ENCODE data around the gene URI1. TPM values are rescaled to one million over a fixed set of nuclear protein-coding genes. Genes with fewer than 3 reads are reported as not detected.

Gene URI1
- total RNA-seq, 1 experiment from 2014 or later: 31.0 TPM

GRCh38 chr19:30052122-30053075 lies 110.4 kb downstream of the URI1 start:
- intact Hi-C loops (cut with micrococcal nuclease): no loop called here
- H3K27me3 ChIP-seq (ENCODE audit: low read length): no peaks in the 10 kb centered on the region
- no peak overlapping the region for H2AFZ ChIP-seq (ENCODE audit: low read length)
- no peaks in the 10 kb centered on the region for H3F3A ChIP-seq (ENCODE audit: low read length, unreplicated experiment)
- H3K9me3 ChIP-seq (ENCODE audit: low read length): no peaks in the 10 kb centered on the region
- no peak for TF ChIP-seq CTCF (conservative IDR thresholded peaks at IDR 0.05; ENCODE audit: low read depth, low read length)
- H3K9ac ChIP-seq (ENCODE audit: low read length): no peak overlapping the region
- H3K9me2 ChIP-seq (replicated peaks; ENCODE audit: low read length): no peaks in the 10 kb centered on the region
- no peaks in the 10 kb centered on the region for H4K20me1 ChIP-seq (ENCODE audit: low read length)
- H3K4me1 ChIP-seq (ENCODE audit: insufficient read depth, low read length): no peaks in the 10 kb centered on the region
- ChIA-PET CTCF (no interaction called here), POLR2A (ENCODE audit: unreplicated experiment) (no interaction called here)
- H3K36me3 ChIP-seq (ENCODE audit: low read depth, low read length): no peaks in the 10 kb centered on the region
- ATAC-seq (no peak), DNase-seq (no peak)
- H3K4me3 ChIP-seq (ENCODE audit: low read length): no peak overlapping the region
- no peak overlapping the region for H3K4me2 ChIP-seq (ENCODE audit: low read length)
- BruUV-seq (replicated peaks): no TSS peak
- no peak overlapping the region for H3K27ac ChIP-seq (ENCODE audit: low read length)
- H3K79me2 ChIP-seq (ENCODE audit: low read length): no peaks in the 10 kb centered on the region

- H3K9me2 ChIP-seq (replicated peaks; ENCODE audit: low read length): no peaks in the 10 kb centered on the region
- H3K36me3 ChIP-seq (ENCODE audit: low read depth, low read length): no peaks in the 10 kb centered on the region
- H3K4me2 ChIP-seq (ENCODE audit: low read length): no peak overlapping the region
- H4K20me1 ChIP-seq (ENCODE audit: low read length): no peaks in the 10 kb centered on the region
- H3K4me3 ChIP-seq (ENCODE audit: low read length): no peak overlapping the region
- H3K9ac ChIP-seq (ENCODE audit: low read length): no peak overlapping the region
- TF ChIP-seq EZH2phosphoT487 (IDR thresholded peaks at IDR 0.05; ENCODE audit: borderline replicate concordance, low read length): no peak
- no peak for TF ChIP-seq EZH2 (IDR thresholded peaks at IDR 0.05; ENCODE audit: low read length, unreplicated experiment)
- no peak for TF ChIP-seq CTCF (conservative IDR thresholded peaks at IDR 0.05; ENCODE audit: low read depth, low read length)
- CTCF ChIA-PET: no interaction called here
- BruUV-seq (replicated peaks): no TSS peak
- ATAC-seq (no peak), DNase-seq (no peak)
- intact Hi-C loops (cut with micrococcal nuclease): no loop called here
- H3K4me1 ChIP-seq (ENCODE audit: insufficient read depth, low read length): no peaks in the 10 kb centered on the region
- POLR2A ChIA-PET (ENCODE audit: unreplicated experiment): no interaction called here
- no peaks in the 10 kb centered on the region for H3K9me3 ChIP-seq (ENCODE audit: low read length)
- no peak overlapping the region for H2AFZ ChIP-seq (ENCODE audit: low read length)
- no peaks in the 10 kb centered on the region for H3K79me2 ChIP-seq (ENCODE audit: low read length)
- no peak overlapping the region for H3K27ac ChIP-seq (ENCODE audit: low read length)
- H3K27me3 ChIP-seq (ENCODE audit: low read length): no peaks in the 10 kb centered on the region
- no peaks in the 10 kb centered on the region for H3F3A ChIP-seq (ENCODE audit: low read length, unreplicated experiment)
Measured at GRCh38 chr19:30053558-30053957, 111.5 kb downstream of the URI1 start.

- DNase-seq: no peak
- no peak overlapping the region for H3K4me2 ChIP-seq (ENCODE audit: low read length)
- ChIA-PET POLR2A (ENCODE audit: unreplicated experiment) (no interaction called here), CTCF (no interaction called here)
- H3K4me3 ChIP-seq (ENCODE audit: low read length): no peak overlapping the region
- H3F3A ChIP-seq (ENCODE audit: low read length, unreplicated experiment): no peaks in the 10 kb centered on the region
- no peaks in the 10 kb centered on the region for H3K9me2 ChIP-seq (replicated peaks; ENCODE audit: low read length)
- H4K20me1 ChIP-seq (ENCODE audit: low read length): no peaks in the 10 kb centered on the region
- intact Hi-C loops (cut with micrococcal nuclease): no loop called here
- H3K9me3 ChIP-seq (ENCODE audit: low read length): no peaks in the 10 kb centered on the region
- no TSS peak for BruUV-seq (replicated peaks)
- no peaks in the 10 kb centered on the region for H3K36me3 ChIP-seq (ENCODE audit: low read depth, low read length)
- no peaks in the 10 kb centered on the region for H3K27me3 ChIP-seq (ENCODE audit: low read length)
- H3K9ac ChIP-seq (ENCODE audit: low read length): no peak overlapping the region
- no peak overlapping the region for H2AFZ ChIP-seq (ENCODE audit: low read length)
- no peak overlapping the region for H3K27ac ChIP-seq (ENCODE audit: low read length)
- H3K79me2 ChIP-seq (ENCODE audit: low read length): no peaks in the 10 kb centered on the region
- TF ChIP-seq EZH2phosphoT487 (IDR thresholded peaks at IDR 0.05; ENCODE audit: borderline replicate concordance, low read length) (no peak), CTCF (conservative IDR thresholded peaks at IDR 0.05; ENCODE audit: low read depth, low read length) (no peak), EZH2 (IDR thresholded peaks at IDR 0.05; ENCODE audit: low read length, unreplicated experiment) (no peak)
- no peaks in the 10 kb centered on the region for H3K4me1 ChIP-seq (ENCODE audit: insufficient read depth, low read length)
- no peak for ATAC-seq
Measured at GRCh38 chr19:30054210-30054609, 112.2 kb downstream of the URI1 start.
